ENCODE data around the gene RHOF.

DNA sequence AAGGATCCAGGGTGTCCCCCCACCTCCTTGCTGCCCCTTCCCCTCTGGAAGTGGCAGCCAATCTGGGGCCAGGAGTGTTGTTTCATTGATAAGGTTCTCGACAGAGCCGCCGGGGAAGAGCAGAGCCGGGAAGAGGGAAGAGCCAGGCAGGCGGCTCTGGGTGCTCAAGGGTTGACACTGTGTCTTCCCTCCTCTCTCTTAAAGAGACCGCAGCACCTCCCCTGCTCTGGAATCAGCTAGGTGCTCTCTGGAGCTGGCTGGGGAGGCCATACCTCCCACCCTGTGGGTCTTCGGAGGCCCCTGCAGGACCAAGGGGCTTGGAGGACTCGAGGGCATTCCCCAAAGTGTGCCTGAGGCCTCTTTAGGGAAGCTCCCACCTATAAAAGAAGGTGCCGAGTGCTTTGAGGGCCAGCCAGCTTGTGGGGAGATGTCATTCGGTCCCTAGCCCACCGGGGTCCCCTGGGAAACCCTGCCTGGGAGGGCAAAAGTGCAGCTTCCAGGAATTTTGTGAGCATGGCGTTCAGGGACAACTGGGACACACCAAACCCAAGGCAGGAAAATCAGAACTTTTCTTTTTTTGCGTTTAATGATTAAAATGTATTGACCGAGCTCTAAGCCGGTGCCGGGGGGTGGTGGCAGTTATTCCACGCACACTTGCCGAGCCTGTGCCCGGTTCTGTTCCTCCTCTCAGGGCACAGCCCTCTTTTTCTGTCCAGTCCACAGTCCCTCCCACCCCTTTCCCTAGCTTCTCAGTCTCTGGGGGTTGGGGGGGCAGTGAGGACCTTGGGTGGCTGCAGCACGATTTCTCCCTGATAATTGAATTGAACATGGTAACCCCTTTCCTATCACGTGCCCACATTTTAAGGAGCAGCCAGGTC, 13.3 kb upstream of the RHOF start:
- TF ChIP-seq EZH2phosphoT487 (IDR thresholded peaks at IDR 0.05; ENCODE audit: insufficient read depth, low read depth) (no peak), EZH2 (IDR thresholded peaks at IDR 0.05; ENCODE audit: insufficient read depth, poor library complexity, severe bottlenecking) (no peak)
